HG03439 (cell line): ENCODE data around the gene ASPRV1.
"Not testable (repeated sequence)": the region's sequence is repeated elsewhere in the genome, so short reads cannot be mapped to it uniquely, and the experiment has no call there.

Source experiments
- ATAC-seq: cut with Tn5 transposase; IDR thresholded peaks from one replicate; pipeline ENCODE4 v1.9.1; 2021; ENCODE audit warnings: mild to moderate bottlenecking, moderate library complexity; ENCODE audit not compliant: unreplicated experiment

Gene ASPRV1

DNA sequence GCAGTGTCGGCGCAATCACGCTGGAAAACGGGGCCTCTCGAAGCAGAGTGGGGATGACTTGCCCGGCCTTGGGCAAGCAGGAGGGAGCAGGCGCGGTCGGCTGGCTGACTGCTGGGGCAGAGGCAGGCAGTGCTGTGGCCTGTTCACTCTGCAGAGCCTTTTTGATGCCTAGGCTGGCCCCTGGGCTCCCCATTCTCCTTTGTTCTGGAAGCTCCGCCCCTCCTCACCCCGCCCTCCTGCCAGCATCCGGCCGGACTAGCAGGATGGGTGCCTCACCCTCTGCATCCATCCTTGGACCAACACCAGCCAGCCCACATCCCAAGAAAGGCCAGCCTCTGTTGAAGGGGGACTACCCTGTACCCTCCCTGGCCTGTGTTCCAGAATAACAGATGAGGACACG, at the start of gene ASPRV1:
TSS of gene ASPRV1 (minus strand) at position 136 of the 400 bp plus-strand sequence. CDS start 195 bp downstream, outside the sequence.
- no peak for ATAC-seq

- ATAC-seq = no peak
These were observed 49.2 kb upstream of the ASPRV1 start for GRCh38 chr2:70010576-70011111.

- ATAC-seq = no peak
These were observed 48.5 kb upstream of the ASPRV1 start for GRCh38 chr2:70009762-70010575.

- ATAC-seq = no peak
These were observed 46.9 kb upstream of the ASPRV1 start for GRCh38 chr2:70008290-70008689.

DNA sequence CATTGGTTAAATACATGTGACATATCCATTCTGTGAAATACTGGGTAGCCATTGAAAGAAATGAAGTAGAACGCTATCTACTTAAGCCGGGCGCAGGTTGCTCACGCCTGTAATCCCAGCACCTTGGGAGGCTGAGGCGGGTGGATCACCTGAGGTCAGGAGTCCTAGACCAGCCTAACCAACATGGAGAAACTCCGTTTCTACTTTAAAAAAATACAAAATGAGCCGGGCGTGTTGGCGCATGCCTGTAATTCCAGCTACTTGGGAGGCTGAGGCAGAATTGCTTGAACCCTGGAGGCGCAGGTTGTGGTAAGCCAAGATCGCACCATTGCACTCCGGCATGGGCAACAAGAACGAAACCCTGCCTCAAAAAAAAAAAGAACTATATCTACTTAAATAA, 45.7 kb upstream of the ASPRV1 start:
- ATAC-seq = no peak

DNA sequence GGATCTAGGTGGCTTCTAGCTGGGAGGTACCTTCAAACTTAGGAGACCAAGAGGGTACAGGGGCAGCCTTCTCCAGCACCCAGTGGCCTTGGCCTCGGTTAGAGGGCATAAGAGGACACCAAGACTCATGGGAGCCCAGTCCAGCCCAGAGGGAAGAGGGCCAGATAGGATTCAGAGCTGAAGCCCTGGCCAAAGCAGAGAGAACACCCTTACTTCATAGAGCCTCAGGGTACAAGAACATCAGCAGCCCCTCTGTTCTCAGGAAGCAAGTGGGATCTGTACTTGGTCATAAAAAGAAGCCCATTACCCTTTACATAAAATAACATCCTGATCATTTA, 45.0 kb upstream of the ASPRV1 start:
- no peak for ATAC-seq

DNA sequence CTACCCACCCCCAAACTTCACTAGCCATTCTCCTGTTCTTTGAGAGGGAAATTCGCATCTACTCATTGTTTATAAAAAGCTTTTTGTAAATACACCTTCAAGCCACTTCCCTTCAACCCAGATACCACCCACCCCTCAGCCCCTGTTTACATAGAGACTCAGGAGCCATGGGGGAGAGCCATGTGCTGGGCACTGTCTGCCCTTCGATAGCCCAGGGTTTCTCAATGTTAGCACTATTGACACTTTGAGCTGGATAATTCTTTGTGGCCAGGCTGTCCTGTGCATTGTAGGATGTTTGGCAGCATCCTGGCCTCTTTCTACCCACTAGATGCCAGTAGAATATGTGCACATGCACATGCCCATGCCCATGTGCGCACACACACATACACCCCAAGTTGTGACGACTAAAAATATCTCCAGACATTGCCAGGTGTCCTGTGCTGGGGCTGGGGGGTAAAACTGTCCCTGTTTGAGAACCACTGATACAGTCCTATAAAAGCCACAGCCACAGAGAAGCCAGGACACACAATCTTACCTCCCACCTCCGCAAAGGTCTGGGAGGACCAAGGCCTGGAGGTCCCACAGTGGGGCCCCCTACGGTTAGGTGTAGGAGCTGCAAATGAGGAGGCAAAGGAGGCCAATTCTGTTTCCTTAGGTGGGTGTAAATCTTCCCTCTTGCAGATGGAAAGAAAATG, 44.5 kb upstream of the ASPRV1 start:
- ATAC-seq = no peak

GRCh38 chr2:70005216-70005615, 43.8 kb upstream of the ASPRV1 start:
- ATAC-seq = no peak

DNA sequence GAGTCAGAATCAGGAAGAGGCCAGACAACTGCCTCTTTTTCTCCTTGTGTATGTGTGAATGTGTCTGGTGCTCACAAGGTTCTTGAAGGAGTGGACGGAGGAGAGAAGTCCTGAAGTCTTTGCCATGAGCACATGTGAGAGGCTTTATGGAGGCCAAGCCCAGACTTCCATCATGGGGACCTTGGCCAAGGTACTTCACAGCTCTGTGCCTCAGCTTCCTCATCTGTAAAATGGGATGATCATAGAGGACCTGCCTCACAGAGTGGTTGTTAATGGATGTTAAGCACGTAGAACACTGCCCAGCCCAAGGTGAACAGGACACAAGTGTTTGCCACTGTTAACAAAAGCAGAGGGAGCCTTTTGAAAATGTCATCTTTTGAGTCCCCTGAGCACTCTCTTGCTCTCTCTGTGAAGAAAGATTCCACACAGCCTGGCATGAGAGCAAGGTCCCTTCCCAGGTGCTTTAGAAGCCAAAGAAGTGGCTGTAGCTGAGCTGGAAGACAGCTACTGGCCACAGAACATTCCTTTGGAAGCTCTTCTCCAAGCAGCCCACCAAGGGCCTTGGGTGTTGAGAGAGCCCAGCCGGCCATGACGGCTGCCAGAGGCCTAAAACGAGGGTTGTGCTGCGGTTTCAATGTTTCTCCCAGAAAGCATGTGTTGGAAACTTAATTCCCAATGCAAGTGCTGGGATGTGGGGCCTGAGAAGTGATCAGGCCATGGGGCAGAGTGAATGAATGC, 41.8 kb upstream of the ASPRV1 start:
- ATAC-seq = no peak

- ATAC-seq = no peak
These were observed 40.9 kb upstream of the ASPRV1 start for GRCh38 chr2:70002241-70002899.

GRCh38 chr2:70000529-70000928, 39.1 kb upstream of the ASPRV1 start:
- ATAC-seq = not testable (repeated sequence)

GRCh38 chr2:69998761-69999160, 37.3 kb upstream of the ASPRV1 start:
- ATAC-seq = no peak

GRCh38 chr2:69997015-69997830, 35.8 kb upstream of the ASPRV1 start:
- no peak for ATAC-seq

DNA sequence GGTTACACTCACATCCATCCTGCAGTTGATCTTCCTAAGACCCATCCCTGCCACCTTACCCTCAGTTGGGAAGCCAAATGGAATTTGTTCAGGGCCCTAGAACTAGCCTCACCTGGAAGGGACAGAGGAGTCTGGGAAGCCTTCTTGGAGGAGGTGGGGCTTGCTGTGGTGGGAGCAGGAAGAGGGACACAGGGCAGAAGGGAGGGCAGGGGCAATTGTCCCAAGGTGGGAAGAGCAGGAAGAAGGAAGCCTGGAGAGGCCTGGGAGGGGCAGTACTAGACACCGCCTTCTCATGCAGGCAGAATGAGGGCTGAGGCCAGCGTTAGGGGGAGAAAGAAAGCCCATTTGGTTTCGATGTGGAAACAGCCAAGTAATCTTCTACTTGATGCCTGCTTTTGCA, 34.1 kb upstream of the ASPRV1 start:
- ATAC-seq = no peak

DNA sequence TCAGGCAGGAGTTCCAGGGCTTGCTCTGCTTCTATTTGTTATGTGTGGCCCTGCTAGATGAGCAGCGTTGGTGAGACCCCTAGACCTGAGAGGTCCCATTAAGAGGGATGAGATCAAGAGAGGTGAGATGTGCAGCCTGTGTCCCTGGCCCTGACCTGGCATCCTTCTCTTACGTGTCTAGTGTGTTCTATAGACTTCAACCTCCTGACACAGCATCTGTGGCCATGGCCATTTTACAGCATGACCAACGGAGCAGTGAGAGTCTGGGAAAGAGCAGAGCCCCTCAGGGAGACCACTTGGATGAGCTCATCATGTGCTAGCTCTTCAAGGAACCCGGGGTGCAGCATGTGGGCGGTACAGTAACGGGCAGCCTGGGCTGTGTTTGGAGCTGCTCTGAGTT, 32.7 kb upstream of the ASPRV1 start:
- no peak for ATAC-seq

DNA sequence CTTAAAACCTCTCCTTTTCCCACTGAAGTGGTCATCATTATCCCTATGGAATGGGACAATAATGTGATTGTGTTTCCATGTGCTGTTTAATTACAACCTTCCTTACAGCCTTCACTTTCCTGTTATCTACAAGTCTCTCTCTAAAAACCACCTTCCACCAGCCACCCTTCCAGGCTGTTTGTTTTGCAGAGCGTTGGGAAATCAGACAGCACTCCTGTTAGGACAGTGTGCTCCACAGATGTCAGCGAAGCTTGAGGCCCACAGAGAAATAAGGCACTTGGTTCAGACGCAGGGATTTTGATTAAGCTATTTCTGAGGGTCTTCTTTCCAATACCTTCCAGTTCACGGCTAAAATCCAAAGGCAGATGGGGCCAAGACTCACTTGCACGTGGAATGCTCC, 32.3 kb upstream of the ASPRV1 start:
- ATAC-seq = no peak

- ATAC-seq = no peak
These were observed 31.7 kb upstream of the ASPRV1 start for GRCh38 chr2:69993048-69993565.

- ATAC-seq = no peak
These were observed 31.0 kb upstream of the ASPRV1 start for GRCh38 chr2:69992310-69993047.

GRCh38 chr2:69989441-69990105, 28.1 kb upstream of the ASPRV1 start:
- no peak for ATAC-seq
